GM21423 (cell line): ENCODE data around the gene CDC123.
A peak's percentile ranks its signal among the peaks of the same experiment; 100 is the strongest.
"Not testable (repeated sequence)": the region's sequence is repeated elsewhere in the genome, so short reads cannot be mapped to it uniquely, and the experiment has no call there.

ENCODE experiments used
- ATAC-seq: cut with Tn5 transposase; IDR thresholded peaks from one replicate; pipeline ENCODE4 v1.9.1; 2021; ENCODE audit warnings: mild to moderate bottlenecking, moderate library complexity; ENCODE audit not compliant: unreplicated experiment

Gene CDC123

GRCh38 chr10:12188656-12189055 is 7.3 kb upstream of the CDC123 start:
- ATAC-seq, result no peak

GRCh38 chr10:12189426-12189825 is 6.6 kb upstream of the CDC123 start:
- no peak for ATAC-seq

GRCh38 chr10:12191715-12192114 is 4.3 kb upstream of the CDC123 start:
- no peak for ATAC-seq

GRCh38 chr10:12193193-12193592 is 2.8 kb upstream of the CDC123 start:
- no peak for ATAC-seq

GRCh38 chr10:12194752-12195271 is 1.2 kb upstream of the CDC123 start:
- ATAC-seq, result no peak

- peak; percentile 8 for ATAC-seq
These were observed 746 bp upstream of the CDC123 start for GRCh38 chr10:12195281-12195602.

GRCh38 chr10:12196531-12197211 is 683 bp downstream of the CDC123 start:
- no peak for ATAC-seq

GRCh38 chr10:12198156-12198555 is 2.2 kb downstream of the CDC123 start:
- ATAC-seq, result no peak

- ATAC-seq, result no peak
These were observed 4.9 kb downstream of the CDC123 start for GRCh38 chr10:12200850-12201249.

GRCh38 chr10:12201543-12201942 is 5.6 kb downstream of the CDC123 start:
- no peak for ATAC-seq

GRCh38 chr10:12202226-12202625 is 6.2 kb downstream of the CDC123 start:
- ATAC-seq, result no peak

- no peak for ATAC-seq
These were observed 9.1 kb downstream of the CDC123 start for GRCh38 chr10:12205082-12205481.

- ATAC-seq, result no peak
These were observed 11.1 kb downstream of the CDC123 start for GRCh38 chr10:12207114-12207513.

- no peak for ATAC-seq
These were observed 12.5 kb downstream of the CDC123 start for GRCh38 chr10:12208460-12208859.

GRCh38 chr10:12212454-12212853 is 16.5 kb downstream of the CDC123 start:
- no peak for ATAC-seq

- ATAC-seq, result no peak
These were observed 17.6 kb downstream of the CDC123 start for GRCh38 chr10:12213621-12214020.

- ATAC-seq, result no peak
These were observed 18.1 kb downstream of the CDC123 start for GRCh38 chr10:12214093-12214492.

- ATAC-seq, result no peak
These were observed 18.8 kb downstream of the CDC123 start for GRCh38 chr10:12214763-12215218.

- no peak for ATAC-seq
These were observed 23.0 kb downstream of the CDC123 start for GRCh38 chr10:12218991-12219390.

GRCh38 chr10:12221323-12222298 is 25.6 kb downstream of the CDC123 start:
- ATAC-seq, result no peak

- no peak for ATAC-seq
These were observed 29.5 kb downstream of the CDC123 start for GRCh38 chr10:12225444-12225843.

- not testable (repeated sequence) for ATAC-seq
These were observed 30.4 kb downstream of the CDC123 start for GRCh38 chr10:12226438-12226837.
